Natural killer cell (primary cell): ENCODE results near the gene B3GAT3. TPM values are rescaled to one million over a fixed set of nuclear protein-coding genes. Genes with fewer than 3 reads are reported as not detected.

ENCODE experiments used
- ATAC-seq, 3 donors: fragments of 150-1000 bp in 2 of 3; fragments of 200-7000 bp in 1 of 3; cut with Tn5 transposase; 1 replicate in 1 of 3; 2 replicates in 2 of 3; pipeline ENCODE4 v1.10.0; 2021; ENCODE audit warnings: mild to moderate bottlenecking in 2 of 3, moderate library complexity in 2 of 3
- DNase-seq, 2 donors: peaks; one replicate each; pipeline versions ENCODE4 v3.0.0 to v3.0.0-alpha.2; 2013 to 2021; ENCODE audit warnings: mixed read lengths in 1 of 2
- H3K27ac ChIP-seq: one replicate; pipeline ENCODE4 v1.5.1; 2013; ENCODE audit warnings: mild to moderate bottlenecking, low read length
- H3K27me3 ChIP-seq: one replicate; pipeline ENCODE4 v1.6.1; 2013; ENCODE audit warnings: low read length; ENCODE audit not compliant: control insufficient read depth, insufficient read depth
- H3K36me3 ChIP-seq: one replicate; pipeline ENCODE4 v1.6.1; 2013; ENCODE audit warnings: low read length; ENCODE audit not compliant: control insufficient read depth, insufficient read depth
- H3K4me1 ChIP-seq: one replicate; pipeline ENCODE4 v1.6.1; 2013; ENCODE audit warnings: low read length; ENCODE audit not compliant: control insufficient read depth, insufficient read depth
- H3K4me3 ChIP-seq: one replicate; pipeline ENCODE4 v1.5.1; 2013; ENCODE audit warnings: low read length
- H3K9me3 ChIP-seq: one replicate; pipeline ENCODE4 v1.6.1; 2013; ENCODE audit warnings: low read length; ENCODE audit not compliant: control insufficient read depth, insufficient read depth
- H3K27ac Mint-ChIP-seq, 2 donors: one replicate each; pipeline ENCODE4 v1.8.0; 2022; ENCODE audit warnings: mild to moderate bottlenecking in 2 of 2, mixed read lengths in 2 of 2, moderate library complexity in 1 of 2
- H3K27me3 Mint-ChIP-seq, 2 donors: one replicate each; pipeline ENCODE4 v1.8.0; 2022; ENCODE audit warnings: low read depth in 2 of 2, mixed read lengths in 2 of 2
- H3K36me3 Mint-ChIP-seq: one replicate; pipeline ENCODE4 v1.8.0; 2022; ENCODE audit warnings: mixed read lengths
- H3K4me1 Mint-ChIP-seq, 2 donors: one replicate each; pipeline ENCODE4 v1.8.0; 2022; ENCODE audit warnings: mixed read lengths in 2 of 2
- H3K4me3 Mint-ChIP-seq: one replicate; pipeline ENCODE4 v1.8.0; 2022; ENCODE audit warnings: mild to moderate bottlenecking, moderate library complexity, mixed read lengths
- H3K9me3 Mint-ChIP-seq, 2 donors: one replicate each; pipeline ENCODE4 v1.8.0; 2022; ENCODE audit warnings: mixed read lengths in 2 of 2
- CTCF ChIP-seq: fragments of 200-600 bp; IDR thresholded peaks from one replicate; pipeline ENCODE4 v1.8.0; 2022; ENCODE audit warnings: antibody characterized with exemption
- WGBS: methylation state at CpG from one replicate; pipeline ENCODE4 v1.1.7; 2013; ENCODE audit warnings: missing lambda C conversion rate; ENCODE audit not compliant: insufficient coverage; 5-methylcytosine and 5-hydroxymethylcytosine counted together
- intact Hi-C: fragments of 100-400 bp; cut with micrococcal nuclease; formaldehyde crosslinking; loops from one replicate; pipeline ENCODE4 v1.14.2; 2022
- total RNA-seq, 4 donors: library from RNA; stranded (reverse); fragments of 120-200 nt in 1 of 4; gene quantifications; one replicate each; pipeline versions ENCODE4 v1.2.3 to v1.2.4, GENCODE V29; 2013 to 2022

The B3GAT3 gene
- total RNA-seq, 3 donors from 2014 or later (not counting 1 experiment from before 2014, with no cell fraction given), result 64.9 to 80.3 (median 77.9) TPM

- peaks cover 33% of the 10 kb centered on the region for H3K36me3 ChIP-seq
- Mint-ChIP-seq H3K4me3 (peak overlapping the region; percentile 61), H3K4me1 (peaks cover 18 to 48% of the 10 kb centered on the region in 2 donors), H3K9me3 (no peaks in the 10 kb centered on the region), H3K27ac (peak overlapping the region; percentile 74 to 98), H3K27me3 (no peaks in the 10 kb centered on the region), H3K36me3 (no peaks in the 10 kb centered on the region)
- no peaks in the 10 kb centered on the region for H3K9me3 ChIP-seq
- peaks cover 27% of the 10 kb centered on the region for H3K4me1 ChIP-seq
- TF ChIP-seq CTCF, result no peak
- no peak overlapping the region for H3K4me3 ChIP-seq
- no peaks in the 10 kb centered on the region for H3K27me3 ChIP-seq
- DNase-seq (no peak), ATAC-seq (no peak)
- intact Hi-C loops, result loop anchor here (1.0 to 5.0 kb wide), 3 partner anchors 8 to 94 kb away; partner anchors contain the start of genes B3GAT3, BSCL2, C11orf98 and CSKMT
- 86% methylated on average over 15 of the region's 15 CpGs for WGBS
- H3K27ac ChIP-seq, result peak overlapping the region; percentile 89
Measured at GRCh38 chr11:62613291-62613778, 8.5 kb downstream of the B3GAT3 start.

GRCh38 chr11:62612366-62613290 lies 9.2 kb downstream of the B3GAT3 start, which contains the start of the genes EML3 and ROM1:
TSS of gene EML3 (minus strand) at chr11:62612775. CDS start at chr11:62612457, 318 bp downstream.
TSS of gene ROM1 (plus strand) at chr11:62613257. CDS start at chr11:62613282, 25 bp downstream.
- Histone ChIP-seq H3K9me3 (no peaks in the 10 kb centered on the region), H3K27me3 (no peaks in the 10 kb centered on the region), H3K4me3 (peak within 1 kb of the TSS; percentile 64), H3K27ac (peak within 1 kb of the TSS; percentile 89), H3K4me1 (peaks cover 27% of the 10 kb centered on the region), H3K36me3 (peaks cover 39% of the 10 kb centered on the region)
- peak within 1 kb of the TSS; percentile 96 for H3K4me3 Mint-ChIP-seq
- H3K9me3 Mint-ChIP-seq, result no peaks in the 10 kb centered on the region
- 3% methylated on average over 85 of the region's 91 CpGs for WGBS
- ATAC-seq, result peak; percentile 75 to 89 (median 76)
- TF ChIP-seq CTCF, result peak; percentile 97
- H3K27me3 Mint-ChIP-seq, result no peaks in the 10 kb centered on the region
- intact Hi-C loops, result loop anchor here (1.0 to 5.0 kb wide), 3 partner anchors 9 to 95 kb away; partner anchors contain the start of genes B3GAT3, BSCL2, C11orf98 and CSKMT
- peak; percentile 86 to 91 for DNase-seq
- H3K36me3 Mint-ChIP-seq, result no peaks in the 10 kb centered on the region
- H3K4me1 Mint-ChIP-seq, result peaks cover 18 to 52% of the 10 kb centered on the region in 2 donors
- peak within 1 kb of the TSS; percentile 95 to 98 for H3K27ac Mint-ChIP-seq

GRCh38 chr11:62611705-62612365 lies 10.0 kb downstream of the B3GAT3 start:
- DNase-seq (peak in 1 of 2 donors; percentile 82), ATAC-seq (peak; percentile 56 to 71 (median 57))
- peaks cover 27% of the 10 kb centered on the region for H3K4me1 ChIP-seq
- under 1% methylated on average over 34 of the region's 34 CpGs for WGBS
- H3K27me3 Mint-ChIP-seq, result no peaks in the 10 kb centered on the region
- H3K36me3 Mint-ChIP-seq, result no peaks in the 10 kb centered on the region
- peak overlapping the region; percentile 89 for H3K27ac ChIP-seq
- intact Hi-C loops, result loop anchor here (2.0 to 5.0 kb wide), 2 partner anchors 53 to 95 kb away; partner anchors contain the start of genes BSCL2, C11orf98, CSKMT and GNG3
- H3K27ac Mint-ChIP-seq, result peak overlapping the region; percentile 95 to 98
- H3K4me1 Mint-ChIP-seq, result peaks cover 18 to 53% of the 10 kb centered on the region in 2 donors
- peak overlapping the region; percentile 64 for H3K4me3 ChIP-seq
- no peaks in the 10 kb centered on the region for H3K27me3 ChIP-seq
- peak overlapping the region; percentile 96 for H3K4me3 Mint-ChIP-seq
- H3K9me3 ChIP-seq, result no peaks in the 10 kb centered on the region
- TF ChIP-seq CTCF, result no peak
- H3K9me3 Mint-ChIP-seq, result no peaks in the 10 kb centered on the region
- H3K36me3 ChIP-seq, result peaks cover 41% of the 10 kb centered on the region
